Measurements from ENCODE around the gene ZNG1E. TPM values are rescaled to one million over a fixed set of nuclear protein-coding genes. Genes with fewer than 3 reads are reported as not detected.
A peak's percentile ranks its signal among the peaks of the same experiment; 100 is the strongest.
"Not testable (repeated sequence)": the region's sequence is repeated elsewhere in the genome, so short reads cannot be mapped to it uniquely, and the experiment has no call there.

Gene ZNG1E
- 49.1 TPM for total RNA-seq (ENCODE audit: unreplicated experiment)
- long read RNA-seq, transcript CBWD5-202 (3 exons, 1,347 nt): major isoform, 6 of 18 reads
- long read RNA-seq, partial matches to known transcripts: 1 of 18 reads
- long read RNA-seq, other reads (novel, unspliced or antisense): 7 of 18 reads

GRCh38 chr9:65675589-65676021 is at the start of gene ZNG1E:
ZNG1E (plus strand) TSS chr9:65675928; CDS start chr9:65675977, 49 bp downstream.
- not testable (repeated sequence) for H3K9me3 Mint-ChIP-seq (ENCODE audit: unreplicated experiment); H3K36me3 Mint-ChIP-seq (ENCODE audit: unreplicated experiment); H3K27me3 Mint-ChIP-seq (ENCODE audit: unreplicated experiment); H3K27ac Mint-ChIP-seq (ENCODE audit: unreplicated experiment); H3K4me1 Mint-ChIP-seq (ENCODE audit: low read depth, unreplicated experiment)
- H3K4me3 Mint-ChIP-seq (ENCODE audit: unreplicated experiment): peak within 1 kb of the TSS; percentile 82
- peak; percentile 28 for DNase-seq

DNA sequence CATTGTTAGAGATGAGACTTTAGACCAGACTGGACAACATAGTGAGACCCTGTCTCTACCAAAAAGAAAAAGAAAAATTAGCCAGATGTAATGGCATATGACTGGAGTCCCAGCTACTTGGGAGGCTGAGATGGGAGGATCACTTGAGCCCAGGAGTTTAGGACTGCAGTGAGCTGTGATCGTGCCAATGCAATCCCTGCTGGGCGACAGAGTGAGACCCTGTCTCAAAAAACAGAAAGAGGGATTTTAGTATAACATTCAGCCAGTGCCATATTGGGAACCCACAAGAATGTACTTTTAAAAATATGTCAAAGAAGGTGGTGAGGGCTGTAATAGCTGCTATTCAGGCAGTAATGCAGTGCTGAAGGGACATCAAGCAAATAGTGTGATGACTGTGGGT is 2.1 kb upstream of the ZNG1E start:
- not testable (repeated sequence) for H3K27me3 Mint-ChIP-seq (ENCODE audit: unreplicated experiment); H3K4me3 Mint-ChIP-seq (ENCODE audit: unreplicated experiment); H3K36me3 Mint-ChIP-seq (ENCODE audit: unreplicated experiment); H3K4me1 Mint-ChIP-seq (ENCODE audit: low read depth, unreplicated experiment); DNase-seq; H3K9me3 Mint-ChIP-seq (ENCODE audit: unreplicated experiment); H3K27ac Mint-ChIP-seq (ENCODE audit: unreplicated experiment)

GRCh38 chr9:65675018-65675417 is 710 bp upstream of the ZNG1E start:
- H3K9me3 Mint-ChIP-seq (ENCODE audit: unreplicated experiment); H3K36me3 Mint-ChIP-seq (ENCODE audit: unreplicated experiment); H3K27me3 Mint-ChIP-seq (ENCODE audit: unreplicated experiment); H3K27ac Mint-ChIP-seq (ENCODE audit: unreplicated experiment); H3K4me1 Mint-ChIP-seq (ENCODE audit: low read depth, unreplicated experiment); DNase-seq: not testable (repeated sequence)
- peak overlapping the region; percentile 82 for H3K4me3 Mint-ChIP-seq (ENCODE audit: unreplicated experiment)

GRCh38 chr9:65676389-65676788 is 661 bp downstream of the ZNG1E start:
- H3K36me3 Mint-ChIP-seq (ENCODE audit: unreplicated experiment); H3K4me1 Mint-ChIP-seq (ENCODE audit: low read depth, unreplicated experiment); H3K9me3 Mint-ChIP-seq (ENCODE audit: unreplicated experiment); H3K27ac Mint-ChIP-seq (ENCODE audit: unreplicated experiment); H3K27me3 Mint-ChIP-seq (ENCODE audit: unreplicated experiment); DNase-seq; H3K4me3 Mint-ChIP-seq (ENCODE audit: unreplicated experiment): not testable (repeated sequence)

- H3K36me3 Mint-ChIP-seq (ENCODE audit: unreplicated experiment); DNase-seq; H3K27ac Mint-ChIP-seq (ENCODE audit: unreplicated experiment); H3K4me3 Mint-ChIP-seq (ENCODE audit: unreplicated experiment); H3K4me1 Mint-ChIP-seq (ENCODE audit: low read depth, unreplicated experiment); H3K9me3 Mint-ChIP-seq (ENCODE audit: unreplicated experiment); H3K27me3 Mint-ChIP-seq (ENCODE audit: unreplicated experiment): not testable (repeated sequence)
- TF ChIP-seq, protein P1, sequence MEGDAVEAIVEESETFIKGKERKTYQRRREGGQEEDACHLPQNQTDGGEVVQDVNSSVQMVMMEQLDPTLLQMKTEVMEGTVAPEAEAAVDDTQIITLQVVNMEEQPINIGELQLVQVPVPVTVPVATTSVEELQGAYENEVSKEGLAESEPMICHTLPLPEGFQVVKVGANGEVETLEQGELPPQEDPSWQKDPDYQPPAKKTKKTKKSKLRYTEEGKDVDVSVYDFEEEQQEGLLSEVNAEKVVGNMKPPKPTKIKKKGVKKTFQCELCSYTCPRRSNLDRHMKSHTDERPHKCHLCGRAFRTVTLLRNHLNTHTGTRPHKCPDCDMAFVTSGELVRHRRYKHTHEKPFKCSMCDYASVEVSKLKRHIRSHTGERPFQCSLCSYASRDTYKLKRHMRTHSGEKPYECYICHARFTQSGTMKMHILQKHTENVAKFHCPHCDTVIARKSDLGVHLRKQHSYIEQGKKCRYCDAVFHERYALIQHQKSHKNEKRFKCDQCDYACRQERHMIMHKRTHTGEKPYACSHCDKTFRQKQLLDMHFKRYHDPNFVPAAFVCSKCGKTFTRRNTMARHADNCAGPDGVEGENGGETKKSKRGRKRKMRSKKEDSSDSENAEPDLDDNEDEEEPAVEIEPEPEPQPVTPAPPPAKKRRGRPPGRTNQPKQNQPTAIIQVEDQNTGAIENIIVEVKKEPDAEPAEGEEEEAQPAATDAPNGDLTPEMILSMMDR (IDR thresholded peaks at IDR 0.05; ENCODE audit: partially characterized antibody, unreplicated experiment): peak; percentile 30
These were observed 2.8 kb downstream of the ZNG1E start for GRCh38 chr9:65678533-65678932.

DNA sequence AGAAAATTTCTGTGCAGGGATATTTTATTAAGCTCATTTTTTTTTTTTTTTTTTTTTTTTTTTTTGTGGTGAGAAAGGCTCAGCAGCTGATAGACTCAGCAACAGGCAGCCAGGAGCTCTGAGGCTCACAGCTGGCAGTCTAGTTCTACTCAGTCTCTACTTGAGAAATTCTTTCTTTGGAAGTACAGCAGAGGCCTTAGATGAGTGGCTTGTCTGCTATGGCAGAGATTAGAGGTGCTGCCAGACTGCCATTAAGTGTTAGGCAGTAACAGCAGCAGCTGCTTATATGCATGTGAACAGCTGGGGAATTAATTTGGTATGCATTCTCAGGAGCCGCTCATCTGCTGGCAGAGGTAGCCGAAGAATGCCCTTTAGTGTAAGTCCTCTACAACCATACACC is 27.8 kb downstream of the ZNG1E start:
- H3K27ac Mint-ChIP-seq (ENCODE audit: unreplicated experiment); H3K9me3 Mint-ChIP-seq (ENCODE audit: unreplicated experiment); H3K36me3 Mint-ChIP-seq (ENCODE audit: unreplicated experiment); DNase-seq; H3K27me3 Mint-ChIP-seq (ENCODE audit: unreplicated experiment); H3K4me3 Mint-ChIP-seq (ENCODE audit: unreplicated experiment); H3K4me1 Mint-ChIP-seq (ENCODE audit: low read depth, unreplicated experiment): not testable (repeated sequence)

DNA sequence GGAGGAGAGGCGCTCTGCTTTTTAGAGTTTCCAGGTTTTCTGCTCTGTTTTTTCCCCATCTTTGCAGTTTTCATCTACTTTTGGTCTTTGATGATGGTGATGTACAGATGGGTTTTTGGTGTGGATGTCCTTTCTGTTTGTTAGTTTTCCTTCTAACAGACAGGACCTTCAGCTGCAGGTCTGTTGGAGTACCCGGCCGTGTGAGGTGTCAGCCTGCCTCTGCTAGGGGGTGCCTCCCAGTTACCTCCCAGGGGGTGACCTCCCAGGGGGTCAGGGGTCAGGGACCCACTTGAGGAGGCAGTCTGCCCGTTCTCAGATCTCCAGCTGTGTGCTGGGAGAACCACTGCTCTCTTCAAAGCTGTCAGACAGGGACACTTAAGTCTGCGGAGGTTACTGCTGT is 38.7 kb downstream of the ZNG1E start:
- not testable (repeated sequence) for H3K9me3 Mint-ChIP-seq (ENCODE audit: unreplicated experiment); H3K4me1 Mint-ChIP-seq (ENCODE audit: low read depth, unreplicated experiment); DNase-seq; H3K27me3 Mint-ChIP-seq (ENCODE audit: unreplicated experiment); H3K4me3 Mint-ChIP-seq (ENCODE audit: unreplicated experiment); H3K27ac Mint-ChIP-seq (ENCODE audit: unreplicated experiment); H3K36me3 Mint-ChIP-seq (ENCODE audit: unreplicated experiment)

- DNase-seq; H3K4me1 Mint-ChIP-seq (ENCODE audit: low read depth, unreplicated experiment); H3K4me3 Mint-ChIP-seq (ENCODE audit: unreplicated experiment); H3K36me3 Mint-ChIP-seq (ENCODE audit: unreplicated experiment); H3K27me3 Mint-ChIP-seq (ENCODE audit: unreplicated experiment); H3K9me3 Mint-ChIP-seq (ENCODE audit: unreplicated experiment); H3K27ac Mint-ChIP-seq (ENCODE audit: unreplicated experiment): not testable (repeated sequence)
These were observed 61.4 kb downstream of the ZNG1E start, which contains the start of gene FOXD4L4 for GRCh38 chr9:65737096-65737564. FOXD4L4 (plus strand) TSS chr9:65737146; CDS start chr9:65737146, 0 bp downstream.

- H3K27ac Mint-ChIP-seq (ENCODE audit: unreplicated experiment); H3K4me1 Mint-ChIP-seq (ENCODE audit: low read depth, unreplicated experiment); H3K4me3 Mint-ChIP-seq (ENCODE audit: unreplicated experiment); H3K9me3 Mint-ChIP-seq (ENCODE audit: unreplicated experiment); H3K27me3 Mint-ChIP-seq (ENCODE audit: unreplicated experiment); DNase-seq; H3K36me3 Mint-ChIP-seq (ENCODE audit: unreplicated experiment): not testable (repeated sequence)
These were observed 62.4 kb downstream of the ZNG1E start for GRCh38 chr9:65738133-65738532.

Other genes starting within 250 kb of the ZNG1E start
- 0.20 TPM for gene FOXD4L4, start 61.2 kb downstream of the ZNG1E start, total RNA-seq (ENCODE audit: unreplicated experiment)

All from glutamatergic neuron (in vitro differentiated cells).